Cardiac septum (tissue), 1 donor: ENCODE data around the gene IL32. TPM values are rescaled to one million over a fixed set of nuclear protein-coding genes. Genes with fewer than 3 reads are reported as not detected.

Experiments
- DNase-seq: peaks from one replicate; pipeline ENCODE4 v3.0.0-alpha.2; 2020; ENCODE audit warnings: low spot score
- intact Hi-C: fragments of 100-400 bp; cut with DNase I; formaldehyde crosslinking; loops from one replicate; pipeline ENCODE4 v1.14.0; 2022
- long read RNA-seq: library from polyadenylated mRNA; unstranded; transcript quantifications from one replicate; pipeline ENCODE4 v2.0.0, GENCODE V29; 2021
- total RNA-seq: library from RNA; stranded (reverse); fragmentation: NEBNext Ultra II Directional; extraction: Animal tissue kit (Norgen Biotek cat#: 25700); gene quantifications from one replicate; pipeline ENCODE4 v1.2.1, GENCODE V29; 2021
- donor health status: DM: no; HTN: no; CAD: no.

IL32 gene
- 32.3 TPM for total RNA-seq
- long read RNA-seq, partial matches to known transcripts = 1 of 16 reads
- long read RNA-seq, other reads (novel, unspliced or antisense) = 6 of 16 reads

- intact Hi-C loops = no loop called here
- DNase-seq = peak; percentile 86
Measured at GRCh38 chr16:3065069-3065741, at the start of gene IL32. TSS of gene IL32 (plus strand) at chr16:3065640. CDS start at chr16:3065812, 172 bp downstream.

DNA sequence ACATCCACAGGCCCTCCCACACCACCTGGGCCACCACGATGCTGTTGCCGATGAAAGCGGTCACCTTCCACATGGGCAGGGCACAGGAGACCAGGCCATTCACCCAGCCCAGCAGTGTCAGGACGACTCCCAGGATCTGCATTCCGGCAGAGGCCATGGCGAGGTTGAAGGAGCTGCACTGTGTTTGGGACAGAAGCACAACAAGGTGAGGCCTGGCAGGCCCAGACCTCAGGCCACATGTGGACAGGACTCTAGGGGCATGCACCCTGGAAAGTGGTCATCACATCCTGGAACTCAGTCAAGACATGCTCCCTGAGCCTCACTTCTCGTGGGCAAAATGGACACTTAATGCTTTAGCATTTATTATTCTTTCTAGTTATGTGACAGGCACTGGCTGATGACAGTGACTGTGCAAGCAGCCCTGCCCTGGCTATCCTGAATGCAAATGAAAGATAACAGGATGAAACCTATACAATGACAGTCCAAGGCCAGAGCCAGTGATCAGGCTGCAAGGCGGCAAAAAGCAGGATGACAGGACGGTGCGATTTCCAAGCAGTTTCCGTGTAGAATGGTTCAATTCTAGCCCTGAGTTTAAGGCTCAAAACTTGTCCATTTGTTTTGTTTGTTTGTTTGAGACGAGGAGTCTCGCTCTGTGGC, 49.4 kb upstream of the IL32 start:
- DNase-seq = no peak

GRCh38 chr16:3017344-3017743, 48.1 kb upstream of the IL32 start:
- no peak for DNase-seq
- intact Hi-C loops = no loop called here

More for the DNA sequence above, 49.4 kb upstream of the IL32 start:
- intact Hi-C loops = no loop called here

- intact Hi-C loops = no loop called here
- DNase-seq = no peak
Measured at GRCh38 chr16:3017794-3018506, 47.5 kb upstream of the IL32 start, which contains the start of gene CLDN6. TSS of gene CLDN6 (minus strand) at chr16:3018183. CDS start at chr16:3016021, 2,162 bp downstream.

DNA sequence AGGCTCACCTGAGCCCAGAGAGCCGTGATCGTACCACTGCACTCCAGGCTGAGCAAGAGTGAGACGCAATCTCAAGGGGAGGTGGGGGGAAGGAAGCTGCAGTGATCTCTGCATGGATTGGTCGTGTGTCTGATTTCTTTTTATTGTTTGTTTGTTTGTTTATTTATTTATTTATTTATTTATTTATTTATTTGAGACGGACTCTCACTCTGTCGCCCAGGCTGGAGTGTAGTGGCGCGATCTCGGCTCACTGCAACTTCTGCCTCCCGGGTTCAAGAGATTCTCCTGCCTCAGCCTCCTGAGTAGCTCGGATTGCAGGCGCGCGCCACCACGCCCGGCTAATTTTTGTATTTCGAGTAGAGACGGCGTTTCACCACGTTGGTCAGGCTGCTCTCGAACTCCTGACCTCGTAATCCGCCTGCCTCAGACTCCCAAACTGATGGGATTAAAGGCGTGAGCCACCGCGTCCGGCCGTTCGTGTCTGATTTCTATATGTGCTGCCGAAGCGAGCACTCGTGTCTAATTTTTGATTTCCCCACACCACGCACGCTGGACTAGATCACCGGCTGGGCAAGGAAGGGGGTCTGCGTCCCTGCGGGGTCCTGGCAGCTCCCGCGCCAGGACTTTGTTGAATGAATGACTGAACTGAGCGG, 45.7 kb upstream of the IL32 start:
- DNase-seq = no peak
- intact Hi-C loops = loop anchor here (2.0 kb wide), 1 partner anchor 15 kb away; no protein-coding TSS in a partner anchor

- intact Hi-C loops = loop anchor here (2.0 kb wide), 1 partner anchor 15 kb away; no protein-coding TSS in a partner anchor
- DNase-seq = peak; percentile 93
Measured at GRCh38 chr16:3020247-3020603, 45.2 kb upstream of the IL32 start, which contains the start of gene TNFRSF12A. TSS of gene TNFRSF12A (plus strand) at chr16:3020368. CDS start at chr16:3020398, 30 bp downstream.

- intact Hi-C loops = loop anchor here (2.0 kb wide), 1 partner anchor 16 kb away; no protein-coding TSS in a partner anchor
- peak; percentile 92 for DNase-seq
Measured at GRCh38 chr16:3020604-3021448, 44.6 kb upstream of the IL32 start.

DNA sequence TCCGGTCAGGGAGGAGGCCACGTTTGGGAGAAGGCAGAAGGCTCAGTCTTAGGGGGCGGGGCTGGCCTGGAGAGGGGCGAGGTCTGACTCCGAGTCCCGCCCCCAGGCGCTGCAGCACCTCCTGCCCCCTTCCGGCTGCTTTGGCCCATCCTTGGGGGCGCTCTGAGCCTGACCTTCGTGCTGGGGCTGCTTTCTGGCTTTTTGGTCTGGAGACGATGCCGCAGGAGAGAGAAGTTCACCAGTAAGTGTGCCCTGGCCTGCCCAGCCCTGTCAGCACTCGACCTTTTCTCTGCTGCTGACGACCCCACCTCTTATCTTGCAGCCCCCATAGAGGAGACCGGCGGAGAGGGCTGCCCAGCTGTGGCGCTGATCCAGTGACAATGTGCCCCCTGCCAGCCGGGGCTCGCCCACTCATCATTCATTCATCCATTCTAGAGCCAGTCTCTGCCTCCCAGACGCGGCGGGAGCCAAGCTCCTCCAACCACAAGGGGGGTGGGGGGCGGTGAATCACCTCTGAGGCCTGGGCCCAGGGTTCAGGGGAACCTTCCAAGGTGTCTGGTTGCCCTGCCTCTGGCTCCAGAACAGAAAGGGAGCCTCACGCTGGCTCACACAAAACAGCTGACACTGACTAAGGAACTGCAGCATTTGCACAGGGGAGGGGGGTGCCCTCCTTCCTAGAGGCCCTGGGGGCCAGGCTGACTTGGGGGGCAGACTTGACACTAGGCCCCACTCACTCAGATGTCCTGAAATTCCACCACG, 43.8 kb upstream of the IL32 start:
- intact Hi-C loops = loop anchor here (2.0 kb wide), 1 partner anchor 17 kb away; no protein-coding TSS in a partner anchor
- peak; percentile 94 for DNase-seq

DNA sequence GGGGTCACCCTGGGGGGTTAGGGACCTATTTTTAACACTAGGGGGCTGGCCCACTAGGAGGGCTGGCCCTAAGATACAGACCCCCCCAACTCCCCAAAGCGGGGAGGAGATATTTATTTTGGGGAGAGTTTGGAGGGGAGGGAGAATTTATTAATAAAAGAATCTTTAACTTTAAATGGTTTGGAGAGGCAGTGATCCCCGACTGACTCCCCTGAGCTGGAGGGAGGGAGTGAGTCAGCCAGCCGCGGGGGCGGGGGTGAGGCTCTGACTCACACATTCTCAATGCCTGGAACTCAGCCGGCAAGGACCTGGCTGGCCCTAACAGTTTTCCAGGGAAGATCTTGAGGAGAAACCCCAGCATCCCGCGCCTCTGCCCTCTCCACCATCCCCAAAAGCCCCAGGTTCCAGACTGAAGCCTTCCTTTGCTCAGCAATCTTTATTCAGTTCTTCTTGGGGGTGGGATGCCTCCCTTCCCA, 43.2 kb upstream of the IL32 start:
- peak; percentile 92 for DNase-seq
- intact Hi-C loops = no loop called here

DNA sequence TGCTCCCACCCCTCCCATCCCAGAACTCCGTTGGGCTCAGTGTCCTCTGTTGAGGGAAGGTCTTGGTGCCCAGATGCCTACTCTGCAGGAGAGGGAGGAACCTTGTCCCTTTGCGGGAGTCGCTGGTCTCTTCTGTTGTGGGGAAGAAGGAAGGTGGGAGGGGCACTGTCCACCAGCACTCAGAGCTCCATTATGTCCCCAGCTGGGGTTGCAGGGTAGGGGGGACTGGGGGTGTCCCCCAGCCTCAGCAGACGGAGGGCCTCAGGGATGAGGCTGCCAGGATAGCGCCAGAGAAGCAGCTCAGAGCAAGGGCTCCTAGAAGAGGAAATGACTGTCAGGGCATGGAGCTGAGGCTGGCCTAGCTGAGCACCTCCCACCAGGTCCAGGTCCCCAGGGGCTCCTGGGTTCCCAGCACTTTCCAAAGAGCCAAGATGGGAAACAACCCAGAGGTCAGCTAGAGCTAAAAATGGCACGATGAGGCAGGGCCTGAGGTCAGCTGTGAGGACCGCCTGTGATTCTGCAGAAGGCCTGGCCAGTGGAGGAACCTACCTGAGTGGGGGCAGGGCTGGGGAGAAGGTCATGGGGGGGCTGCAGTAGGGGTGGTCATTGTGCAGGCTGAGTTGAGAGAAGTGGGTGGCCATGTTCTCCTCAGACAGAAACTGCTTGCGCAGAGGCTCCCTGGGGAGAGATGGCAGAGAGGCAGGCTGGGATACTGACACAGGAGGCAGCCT, 42.6 kb upstream of the IL32 start:
- intact Hi-C loops = no loop called here
- DNase-seq = no peak

DNA sequence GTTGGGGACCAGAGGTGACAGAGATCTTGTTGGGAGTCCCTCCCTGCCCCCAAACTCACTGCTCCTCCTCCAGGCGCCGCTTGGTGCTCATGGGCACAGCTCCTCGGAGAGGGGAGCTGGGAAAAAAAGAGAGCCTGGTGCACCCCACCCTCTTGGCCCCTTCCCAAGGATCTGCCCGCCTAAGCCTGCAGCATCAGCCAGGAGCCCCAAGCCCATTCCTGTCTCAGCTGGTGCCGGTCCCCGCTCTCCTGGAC, 42.1 kb upstream of the IL32 start:
- intact Hi-C loops = no loop called here
- DNase-seq = no peak

GRCh38 chr16:3023669-3024478, 41.6 kb upstream of the IL32 start, which contains the start of the genes HCFC1R1 and THOC6:
TSS of gene HCFC1R1 (minus strand) at chr16:3023942. CDS start at chr16:3023941, 1 bp downstream.
TSS of gene THOC6 (plus strand) at chr16:3024035. CDS start at chr16:3024327, 292 bp downstream.
- intact Hi-C loops = no loop called here
- peak; percentile 99 for DNase-seq

DNA sequence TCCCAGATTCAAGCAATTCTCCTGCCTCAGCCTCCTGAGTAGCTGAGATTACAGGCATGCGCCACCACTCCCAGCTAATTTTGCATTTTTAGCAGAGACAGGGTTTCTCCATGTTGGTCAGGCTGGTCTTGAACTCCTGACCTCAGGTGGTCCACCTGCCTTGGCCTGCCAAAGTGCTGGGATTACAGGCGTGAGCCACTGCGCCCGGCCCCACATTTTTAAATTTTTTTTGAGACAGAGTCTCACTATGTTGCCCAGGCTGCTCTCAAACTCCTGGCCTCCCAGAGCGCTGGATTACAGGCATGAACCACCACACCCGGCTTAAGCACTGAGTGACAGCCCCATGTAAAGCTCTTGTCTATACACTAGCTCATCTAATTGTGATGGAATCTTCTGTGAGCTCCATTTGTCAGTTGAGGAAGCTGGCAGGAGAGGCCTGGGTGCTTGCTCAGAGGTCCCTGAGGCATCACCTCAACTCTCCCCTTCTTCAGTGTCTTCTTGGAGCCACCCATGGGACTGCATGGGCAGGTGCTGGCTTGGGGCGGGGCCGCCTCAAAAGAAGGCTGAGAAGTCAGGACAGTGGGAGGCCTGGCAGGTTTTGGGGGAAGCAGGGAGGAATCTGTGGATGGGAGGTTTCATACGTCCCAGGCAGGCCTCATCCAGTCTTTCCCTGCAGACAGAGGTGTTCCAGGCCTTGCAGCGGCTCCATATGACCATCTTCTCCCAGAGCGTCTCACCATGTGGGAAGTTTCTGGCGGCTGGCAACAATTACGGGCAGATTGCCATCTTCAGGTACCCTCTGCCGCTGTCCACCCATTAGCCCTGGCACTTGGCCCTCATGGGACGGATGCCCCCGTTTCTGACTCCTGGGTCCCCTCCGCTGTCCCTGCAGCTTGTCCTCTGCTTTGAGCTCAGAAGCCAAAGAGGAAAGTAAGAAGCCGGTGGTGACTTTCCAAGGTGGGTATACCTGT, 40.1 kb upstream of the IL32 start:
- intact Hi-C loops = no loop called here
- no peak for DNase-seq

DNA sequence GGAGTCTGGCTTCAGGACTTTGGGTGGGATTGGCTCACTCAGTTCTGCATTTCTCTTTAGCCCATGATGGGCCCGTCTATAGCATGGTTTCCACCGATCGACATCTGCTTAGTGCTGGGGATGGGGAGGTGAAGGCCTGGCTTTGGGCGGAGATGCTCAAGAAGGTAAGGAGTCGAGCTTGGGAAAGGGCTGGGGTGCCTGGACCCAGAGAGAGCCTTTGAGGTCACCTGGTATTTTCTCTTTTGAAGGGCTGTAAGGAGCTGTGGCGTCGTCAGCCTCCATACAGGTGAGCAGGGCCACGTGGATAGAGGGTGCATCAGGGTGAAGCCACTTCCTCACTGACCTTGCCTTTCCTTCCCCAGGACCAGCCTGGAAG, 39.4 kb upstream of the IL32 start:
- intact Hi-C loops = no loop called here
- DNase-seq = no peak
